Nephron (organoid): ENCODE measurements around the gene SLC38A2.

ENCODE experiments used
- H3K27ac Mint-ChIP-seq, 3 experiments: 2 replicates each; pipeline ENCODE4 v1.8.0; 2020; ENCODE audit warnings: mixed read lengths in 3 of 3, mild to moderate bottlenecking in 2 of 3, moderate library complexity in 1 of 3
- H3K27me3 Mint-ChIP-seq: 2 replicates; pipeline ENCODE4 v1.8.0; 2021; ENCODE audit warnings: low read depth, mild to moderate bottlenecking, moderate library complexity, mixed read lengths
- H3K36me3 Mint-ChIP-seq: 2 replicates; pipeline ENCODE4 v1.8.0; 2020; ENCODE audit warnings: low read depth, mixed read lengths
- H3K4me1 Mint-ChIP-seq: 2 replicates; pipeline ENCODE4 v1.8.0; 2020; ENCODE audit warnings: mixed read lengths
- H3K4me3 Mint-ChIP-seq, 3 experiments: 2 replicates each; pipeline ENCODE4 v1.8.0; 2020; ENCODE audit warnings: mild to moderate bottlenecking in 3 of 3, mixed read lengths in 3 of 3, moderate library complexity in 2 of 3
- H3K9me3 Mint-ChIP-seq: 2 replicates; pipeline ENCODE4 v1.8.0; 2020; ENCODE audit warnings: mixed read lengths
- TF ChIP-seq, protein P1 (sequence below), 3 experiments: fragments of 200-600 bp; sonication (generic); IDR thresholded peaks; one replicate each; pipeline ENCODE4 v1.5.0; 2021; ENCODE audit warnings: antibody characterized with exemption in 3 of 3; ENCODE audit not compliant: unreplicated experiment in 3 of 3

Gene SLC38A2

GRCh38 chr12:46369474-46370379 is 2.8 kb downstream of the SLC38A2 start:
- H3K27me3 Mint-ChIP-seq = no peaks in the 10 kb centered on the region
- no peaks in the 10 kb centered on the region for H3K9me3 Mint-ChIP-seq
- peak overlapping the region; percentile 97 to 99 (median 99) for H3K27ac Mint-ChIP-seq
- TF ChIP-seq, protein P1, sequence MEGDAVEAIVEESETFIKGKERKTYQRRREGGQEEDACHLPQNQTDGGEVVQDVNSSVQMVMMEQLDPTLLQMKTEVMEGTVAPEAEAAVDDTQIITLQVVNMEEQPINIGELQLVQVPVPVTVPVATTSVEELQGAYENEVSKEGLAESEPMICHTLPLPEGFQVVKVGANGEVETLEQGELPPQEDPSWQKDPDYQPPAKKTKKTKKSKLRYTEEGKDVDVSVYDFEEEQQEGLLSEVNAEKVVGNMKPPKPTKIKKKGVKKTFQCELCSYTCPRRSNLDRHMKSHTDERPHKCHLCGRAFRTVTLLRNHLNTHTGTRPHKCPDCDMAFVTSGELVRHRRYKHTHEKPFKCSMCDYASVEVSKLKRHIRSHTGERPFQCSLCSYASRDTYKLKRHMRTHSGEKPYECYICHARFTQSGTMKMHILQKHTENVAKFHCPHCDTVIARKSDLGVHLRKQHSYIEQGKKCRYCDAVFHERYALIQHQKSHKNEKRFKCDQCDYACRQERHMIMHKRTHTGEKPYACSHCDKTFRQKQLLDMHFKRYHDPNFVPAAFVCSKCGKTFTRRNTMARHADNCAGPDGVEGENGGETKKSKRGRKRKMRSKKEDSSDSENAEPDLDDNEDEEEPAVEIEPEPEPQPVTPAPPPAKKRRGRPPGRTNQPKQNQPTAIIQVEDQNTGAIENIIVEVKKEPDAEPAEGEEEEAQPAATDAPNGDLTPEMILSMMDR (IDR thresholded peaks at IDR 0.05; ENCODE audit: unreplicated experiment in 3 of 3) = no peak
- H3K36me3 Mint-ChIP-seq = peaks cover 60% of the 10 kb centered on the region
- H3K4me1 Mint-ChIP-seq = peaks cover 63% of the 10 kb centered on the region
- H3K4me3 Mint-ChIP-seq = peak overlapping the region; percentile 95 to 99 (median 97)

DNA sequence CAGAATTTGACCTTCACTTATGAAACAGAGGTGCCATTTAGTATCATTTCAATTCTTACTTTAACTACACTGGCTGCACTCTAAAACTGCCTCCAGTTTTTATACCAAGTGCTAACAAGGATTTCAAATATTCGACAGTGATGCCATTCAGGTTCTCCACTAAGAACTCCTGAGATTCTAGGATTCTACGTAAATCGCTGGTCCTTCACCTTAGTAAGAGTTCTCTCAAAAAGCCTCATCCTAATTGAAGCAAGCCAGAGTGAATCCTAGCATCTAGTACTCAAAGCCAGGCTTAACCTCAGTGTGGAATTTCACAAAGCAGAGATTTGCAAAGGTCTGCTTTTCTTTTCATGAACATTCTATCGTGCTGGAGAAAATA is 3.5 kb downstream of the SLC38A2 start:
- H3K4me1 Mint-ChIP-seq = peaks cover 65% of the 10 kb centered on the region
- H3K27ac Mint-ChIP-seq = peak overlapping the region; percentile 60 to 99 (median 97)
- H3K9me3 Mint-ChIP-seq = no peaks in the 10 kb centered on the region
- H3K27me3 Mint-ChIP-seq = no peaks in the 10 kb centered on the region
- peak overlapping the region; percentile 95 to 99 (median 97) for H3K4me3 Mint-ChIP-seq
- TF ChIP-seq, protein P1 (IDR thresholded peaks at IDR 0.05; ENCODE audit: unreplicated experiment in 3 of 3) = no peak
- H3K36me3 Mint-ChIP-seq = peaks cover 65% of the 10 kb centered on the region

GRCh38 chr12:46368684-46369083 is 3.9 kb downstream of the SLC38A2 start:
- H3K27me3 Mint-ChIP-seq = no peaks in the 10 kb centered on the region
- H3K4me3 Mint-ChIP-seq = peak overlapping the region; percentile 95 to 99 (median 97)
- H3K36me3 Mint-ChIP-seq = peaks cover 69% of the 10 kb centered on the region
- H3K9me3 Mint-ChIP-seq = no peaks in the 10 kb centered on the region
- TF ChIP-seq, protein P1 (IDR thresholded peaks at IDR 0.05; ENCODE audit: unreplicated experiment in 3 of 3) = no peak
- H3K4me1 Mint-ChIP-seq = peaks cover 62% of the 10 kb centered on the region
- no peak overlapping the region for H3K27ac Mint-ChIP-seq

DNA sequence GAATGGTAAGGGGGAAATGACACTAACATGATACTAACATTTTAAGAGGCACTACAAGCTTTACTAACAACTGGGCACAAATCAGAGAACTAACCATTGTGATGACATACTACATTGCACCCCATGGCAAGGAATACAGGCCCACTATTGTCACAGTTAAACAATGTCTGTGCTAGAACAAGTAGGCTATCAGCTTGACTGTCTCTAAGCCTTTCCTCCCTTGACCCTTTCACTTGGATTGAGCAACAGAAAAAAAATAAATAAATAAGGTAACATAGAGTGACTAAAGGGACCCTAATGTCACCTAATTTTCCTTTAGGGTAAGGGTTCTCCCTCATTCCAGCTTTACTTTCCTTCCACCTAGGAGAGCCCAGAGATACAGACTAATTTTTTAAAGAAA is 4.4 kb downstream of the SLC38A2 start:
- Mint-ChIP-seq H3K27ac (peak overlapping the region in 1 of 3 experiments; percentile 67), H3K4me3 (peak overlapping the region; percentile 58 to 79 (median 70)), H3K4me1 (peaks cover 58% of the 10 kb centered on the region), H3K36me3 (peaks cover 74% of the 10 kb centered on the region), H3K9me3 (no peaks in the 10 kb centered on the region), H3K27me3 (no peaks in the 10 kb centered on the region)
- TF ChIP-seq, protein P1 (IDR thresholded peaks at IDR 0.05; ENCODE audit: unreplicated experiment in 3 of 3) = no peak

DNA sequence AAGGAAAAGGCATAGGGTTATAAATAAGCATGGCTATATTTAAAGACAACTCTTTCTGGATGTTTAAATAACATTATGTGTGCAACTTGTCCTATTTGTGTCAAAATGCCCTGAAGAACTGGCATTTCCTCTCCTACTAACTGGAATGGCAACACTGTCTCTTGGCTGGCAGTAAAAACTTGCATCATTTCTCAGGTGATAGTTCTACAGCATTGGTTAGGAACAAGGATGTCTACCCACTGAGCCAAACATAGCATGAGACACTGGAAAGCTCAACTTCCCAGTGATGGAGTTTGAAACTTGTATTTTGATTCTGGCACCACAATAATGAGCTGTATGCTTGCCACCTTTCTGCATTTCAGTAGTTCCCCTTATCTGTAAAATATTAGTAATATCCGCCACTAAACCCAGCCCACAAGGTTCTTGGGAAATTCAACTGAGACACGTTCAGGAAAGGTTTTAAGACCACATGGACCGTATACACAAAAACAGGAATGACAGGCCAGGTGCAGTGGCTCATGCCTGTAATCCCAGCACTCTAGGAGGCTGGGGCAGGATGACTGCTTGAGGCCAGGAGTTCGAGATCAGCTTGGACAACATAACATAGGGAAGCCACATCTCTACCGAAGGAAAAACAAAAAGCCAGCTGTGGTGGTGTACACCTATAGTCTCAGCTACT is 5.1 kb downstream of the SLC38A2 start:
- no peaks in the 10 kb centered on the region for H3K27me3 Mint-ChIP-seq
- no peaks in the 10 kb centered on the region for H3K9me3 Mint-ChIP-seq
- H3K36me3 Mint-ChIP-seq = peaks cover 81% of the 10 kb centered on the region
- peaks cover 64% of the 10 kb centered on the region for H3K4me1 Mint-ChIP-seq
- H3K4me3 Mint-ChIP-seq = peak overlapping the region; percentile 58 to 79 (median 70)
- H3K27ac Mint-ChIP-seq = peak overlapping the region; percentile 10 to 67 (median 59)
- TF ChIP-seq, protein P1 (IDR thresholded peaks at IDR 0.05; ENCODE audit: unreplicated experiment in 3 of 3) = no peak
